NCI-H2171 treated with DMSO at 0.1 percent for 48 hours (cell line): Measurements from ENCODE around the gene RCOR2.

Experiments used
- DNase-seq: peaks from one replicate; lab custom pipeline; 2025; lab: John Stamatoyannopoulos, UW

The RCOR2 gene

GRCh38 chr11:63907063-63907462 is 9.9 kb downstream of the RCOR2 start:
- peak; percentile 72 for DNase-seq

- DNase-seq = no peak
Measured at GRCh38 chr11:63906585-63906984, 10.4 kb downstream of the RCOR2 start.

GRCh38 chr11:63906087-63906486 is 10.9 kb downstream of the RCOR2 start:
- no peak for DNase-seq

GRCh38 chr11:63905179-63905578 is 11.8 kb downstream of the RCOR2 start:
- no peak for DNase-seq

- DNase-seq = no peak
Measured at GRCh38 chr11:63904743-63905142, 12.2 kb downstream of the RCOR2 start.

GRCh38 chr11:63903884-63904283 is 13.1 kb downstream of the RCOR2 start:
- DNase-seq = no peak

- no peak for DNase-seq
Measured at GRCh38 chr11:63901660-63902059, 15.3 kb downstream of the RCOR2 start.

GRCh38 chr11:63897459-63898146 is 19.4 kb downstream of the RCOR2 start:
- DNase-seq = no peak

GRCh38 chr11:63896071-63896470 is 20.9 kb downstream of the RCOR2 start:
- DNase-seq = peak; percentile 8

GRCh38 chr11:63893355-63893754 is 23.6 kb downstream of the RCOR2 start:
- DNase-seq = no peak

GRCh38 chr11:63892228-63892627 is 24.7 kb downstream of the RCOR2 start:
- DNase-seq = no peak

- no peak for DNase-seq
Measured at GRCh38 chr11:63890368-63890767, 26.6 kb downstream of the RCOR2 start.

- DNase-seq = no peak
Measured at GRCh38 chr11:63889344-63889743, 27.6 kb downstream of the RCOR2 start.

- DNase-seq = peak; percentile 83
Measured at GRCh38 chr11:63888170-63889086, 28.5 kb downstream of the RCOR2 start.

GRCh38 chr11:63887386-63887999 is 29.5 kb downstream of the RCOR2 start:
- no peak for DNase-seq

- DNase-seq = no peak
Measured at GRCh38 chr11:63884196-63884932, 32.6 kb downstream of the RCOR2 start.

GRCh38 chr11:63883791-63884190 is 33.2 kb downstream of the RCOR2 start:
- DNase-seq = no peak

- no peak for DNase-seq
Measured at GRCh38 chr11:63882555-63883242, 34.3 kb downstream of the RCOR2 start.

- DNase-seq = no peak
Measured at GRCh38 chr11:63880403-63880790, 36.6 kb downstream of the RCOR2 start.

- peak; percentile 73 for DNase-seq
Measured at GRCh38 chr11:63879598-63880402, 37.2 kb downstream of the RCOR2 start.
